ENCODE data around the gene MED26.
"Not testable (repeated sequence)": the region's sequence is repeated elsewhere in the genome, so short reads cannot be mapped to it uniquely, and the experiment has no call there.

Gene MED26

GRCh38 chr19:16670291-16670690, 42.3 kb upstream of the MED26 start:
- no peaks in the 10 kb centered on the region for H3K4me1 ChIP-seq (ENCODE audit: control extremely low read depth in 1 of 4, control insufficient read depth in 4 of 4, insufficient read depth in 4 of 4, low read length in 3 of 4)
- no peak overlapping the region for H3K27ac ChIP-seq (ENCODE audit: insufficient read depth in 1 of 2, low read depth in 1 of 2, low read length in 2 of 2, poor library complexity in 1 of 2, severe bottlenecking in 2 of 2)
- ChIA-PET CTCF (interaction anchor here (1.1 kb wide), 1 partner anchor 230 kb away, joined by 3 read pairs; no protein-coding TSS in a partner anchor), POLR2A (interaction anchor here (0.7 kb wide), 1 partner anchor 1132 kb away, joined by 4 read pairs; no protein-coding TSS in a partner anchor)
- WGBS (ENCODE audit: insufficient coverage) = 95% methylated on average over 10 of the region's 13 CpGs
- H3K36me3 ChIP-seq (ENCODE audit: control insufficient read depth in 4 of 4, insufficient read depth in 4 of 4, low read length in 3 of 4) = no peaks in the 10 kb centered on the region
- no peak for DNase-seq
- H3K4me3 ChIP-seq (ENCODE audit: control insufficient read depth in 1 of 7, extremely low read depth in 1 of 7, insufficient read depth in 4 of 7, low read depth in 2 of 7, low read length in 6 of 7) = no peak overlapping the region
- H3K27me3 ChIP-seq (replicated peaks in 2 of 5; ENCODE audit: control insufficient read depth in 4 of 5, insufficient read depth in 5 of 5, low read length in 4 of 5) = no peaks in the 10 kb centered on the region
- H3K9me3 ChIP-seq (ENCODE audit: control extremely low read depth in 1 of 5, control insufficient read depth in 4 of 5, insufficient read depth in 2 of 5, low read depth in 1 of 5, low read length in 4 of 5) = no peaks in the 10 kb centered on the region

GRCh38 chr19:16668702-16669101, 40.7 kb upstream of the MED26 start:
- H3K27ac ChIP-seq (ENCODE audit: insufficient read depth in 1 of 2, low read depth in 1 of 2, low read length in 2 of 2, poor library complexity in 1 of 2, severe bottlenecking in 2 of 2); CTCF ChIA-PET; DNase-seq; H3K4me3 ChIP-seq (ENCODE audit: control insufficient read depth in 1 of 7, extremely low read depth in 1 of 7, insufficient read depth in 4 of 7, low read depth in 2 of 7, low read length in 6 of 7); H3K9me3 ChIP-seq (ENCODE audit: control extremely low read depth in 1 of 5, control insufficient read depth in 4 of 5, insufficient read depth in 2 of 5, low read depth in 1 of 5, low read length in 4 of 5); H3K27me3 ChIP-seq (replicated peaks in 2 of 5; ENCODE audit: control insufficient read depth in 4 of 5, insufficient read depth in 5 of 5, low read length in 4 of 5); H3K4me1 ChIP-seq (ENCODE audit: control extremely low read depth in 1 of 4, control insufficient read depth in 4 of 4, insufficient read depth in 4 of 4, low read length in 3 of 4); H3K36me3 ChIP-seq (ENCODE audit: control insufficient read depth in 4 of 4, insufficient read depth in 4 of 4, low read length in 3 of 4): not testable (repeated sequence)
- POLR2A ChIA-PET = interaction anchor here (0.6 kb wide), 1 partner anchor 19 kb away, joined by 3 read pairs; no protein-coding TSS in a partner anchor
- WGBS (ENCODE audit: insufficient coverage) = no CpG with 5 or more reads among the region's 4 CpGs

- POLR2A ChIA-PET = interaction anchor here (0.6 kb wide), 1 partner anchor 18 kb away, joined by 3 read pairs; no protein-coding TSS in a partner anchor
- 100% methylated on average over 1 of the region's 5 CpGs for WGBS (ENCODE audit: insufficient coverage)
Measured at GRCh38 chr19:16668176-16668575, 40.2 kb upstream of the MED26 start.

GRCh38 chr19:16661480-16662034, 33.6 kb upstream of the MED26 start:
- Histone ChIP-seq H3K4me1 (ENCODE audit: control extremely low read depth in 1 of 4, control insufficient read depth in 4 of 4, insufficient read depth in 4 of 4, low read length in 3 of 4) (peaks cover 8 to 51% (median 30%) of the 10 kb centered on the region in 4 experiments), H3K9me3 (ENCODE audit: control extremely low read depth in 1 of 5, control insufficient read depth in 4 of 5, insufficient read depth in 2 of 5, low read depth in 1 of 5, low read length in 4 of 5) (no peaks in the 10 kb centered on the region), H3K27me3 (replicated peaks in 2 of 5; ENCODE audit: control insufficient read depth in 4 of 5, insufficient read depth in 5 of 5, low read length in 4 of 5) (peaks cover 0 to 10% (median 0%) of the 10 kb centered on the region in 5 experiments), H3K4me3 (ENCODE audit: control insufficient read depth in 1 of 7, extremely low read depth in 1 of 7, insufficient read depth in 4 of 7, low read depth in 2 of 7, low read length in 6 of 7) (peak overlapping the region in 6 of 7 experiments; percentile 32 to 97 (median 88)), H3K36me3 (ENCODE audit: control insufficient read depth in 4 of 4, insufficient read depth in 4 of 4, low read length in 3 of 4) (peaks cover 2 to 22% (median 16%) of the 10 kb centered on the region in 4 experiments), H3K27ac (ENCODE audit: insufficient read depth in 1 of 2, low read depth in 1 of 2, low read length in 2 of 2, poor library complexity in 1 of 2, severe bottlenecking in 2 of 2) (no peak overlapping the region)
- POLR2A ChIA-PET = no interaction called here
- WGBS (ENCODE audit: insufficient coverage) = under 1% methylated on average over 22 of the region's 31 CpGs
- CTCF ChIA-PET = interaction anchor here (1.0 kb wide), 1 partner anchor 12 kb away, joined by 3 read pairs; no protein-coding TSS in a partner anchor
- DNase-seq = peak in 2 of 3 donors; percentile 16 to 28

More at GRCh38 chr19:16668176-16668575, 40.2 kb upstream of the MED26 start:
- Histone ChIP-seq H3K27me3 (replicated peaks in 2 of 5; ENCODE audit: control insufficient read depth in 4 of 5, insufficient read depth in 5 of 5, low read length in 4 of 5) (no peaks in the 10 kb centered on the region), H3K36me3 (ENCODE audit: control insufficient read depth in 4 of 4, insufficient read depth in 4 of 4, low read length in 3 of 4) (no peaks in the 10 kb centered on the region), H3K27ac (ENCODE audit: insufficient read depth in 1 of 2, low read depth in 1 of 2, low read length in 2 of 2, poor library complexity in 1 of 2, severe bottlenecking in 2 of 2) (no peak overlapping the region), H3K4me3 (ENCODE audit: control insufficient read depth in 1 of 7, extremely low read depth in 1 of 7, insufficient read depth in 4 of 7, low read depth in 2 of 7, low read length in 6 of 7) (no peak overlapping the region), H3K4me1 (ENCODE audit: control extremely low read depth in 1 of 4, control insufficient read depth in 4 of 4, insufficient read depth in 4 of 4, low read length in 3 of 4) (peaks cover 0 to 12% (median 3%) of the 10 kb centered on the region in 4 experiments), H3K9me3 (ENCODE audit: control extremely low read depth in 1 of 5, control insufficient read depth in 4 of 5, insufficient read depth in 2 of 5, low read depth in 1 of 5, low read length in 4 of 5) (no peaks in the 10 kb centered on the region)
- CTCF ChIA-PET = no interaction called here
- no peak for DNase-seq

- Histone ChIP-seq H3K27ac (ENCODE audit: insufficient read depth in 1 of 2, low read depth in 1 of 2, low read length in 2 of 2, poor library complexity in 1 of 2, severe bottlenecking in 2 of 2) (peak within 1 kb of the TSS; percentile 69 to 88), H3K4me3 (ENCODE audit: control insufficient read depth in 1 of 7, extremely low read depth in 1 of 7, insufficient read depth in 4 of 7, low read depth in 2 of 7, low read length in 6 of 7) (peak within 1 kb of the TSS; percentile 83 to 98 (median 92)), H3K9me3 (ENCODE audit: control extremely low read depth in 1 of 5, control insufficient read depth in 4 of 5, insufficient read depth in 2 of 5, low read depth in 1 of 5, low read length in 4 of 5) (no peaks in the 10 kb centered on the region), H3K4me1 (ENCODE audit: control extremely low read depth in 1 of 4, control insufficient read depth in 4 of 4, insufficient read depth in 4 of 4, low read length in 3 of 4) (peaks cover 8 to 51% (median 30%) of the 10 kb centered on the region in 4 experiments), H3K36me3 (ENCODE audit: control insufficient read depth in 4 of 4, insufficient read depth in 4 of 4, low read length in 3 of 4) (peaks cover 2 to 27% (median 23%) of the 10 kb centered on the region in 4 experiments), H3K27me3 (replicated peaks in 2 of 5; ENCODE audit: control insufficient read depth in 4 of 5, insufficient read depth in 5 of 5, low read length in 4 of 5) (peaks cover 0 to 10% (median 0%) of the 10 kb centered on the region in 5 experiments)
- peak in 2 of 3 donors; percentile 9 to 22 for DNase-seq
- ChIA-PET POLR2A (interaction anchor here (1.0 kb wide), 1 partner anchor 23 kb away, joined by 4 read pairs; no protein-coding TSS in a partner anchor), CTCF (interaction anchor here (1.0 kb wide), 1 partner anchor 11 kb away, joined by 3 read pairs; no protein-coding TSS in a partner anchor)
- WGBS (ENCODE audit: insufficient coverage) = 0% methylated on average over 39 of the region's 76 CpGs
Measured at GRCh38 chr19:16660763-16661479, 32.9 kb upstream of the MED26 start, which contains the start of gene TMEM38A. Gene TMEM38A, plus strand, starts transcription at chr19:16661139. Its CDS starts 79 bp downstream, at chr19:16661218.

- peak within 1 kb of the TSS; percentile 69 to 88 for H3K27ac ChIP-seq (ENCODE audit: insufficient read depth in 1 of 2, low read depth in 1 of 2, low read length in 2 of 2, poor library complexity in 1 of 2, severe bottlenecking in 2 of 2)
- CTCF ChIA-PET = no interaction called here
- under 1% methylated on average over 60 of the region's 60 CpGs for WGBS (ENCODE audit: insufficient coverage)
Measured at GRCh38 chr19:16659832-16660708, 32.1 kb upstream of the MED26 start, which contains the start of gene SMIM7. Gene SMIM7, minus strand, starts transcription at chr19:16660144. Its CDS starts 34 bp downstream, at chr19:16660110.

More at GRCh38 chr19:16659832-16660708, 32.1 kb upstream of the MED26 start, which contains the start of gene SMIM7:
- Histone ChIP-seq H3K36me3 (ENCODE audit: control insufficient read depth in 4 of 4, insufficient read depth in 4 of 4, low read length in 3 of 4) (peaks cover 3 to 33% (median 29%) of the 10 kb centered on the region in 4 experiments), H3K27me3 (replicated peaks in 2 of 5; ENCODE audit: control insufficient read depth in 4 of 5, insufficient read depth in 5 of 5, low read length in 4 of 5) (peaks cover 0 to 10% (median 0%) of the 10 kb centered on the region in 5 experiments), H3K4me1 (ENCODE audit: control extremely low read depth in 1 of 4, control insufficient read depth in 4 of 4, insufficient read depth in 4 of 4, low read length in 3 of 4) (peaks cover 8 to 51% (median 30%) of the 10 kb centered on the region in 4 experiments), H3K4me3 (ENCODE audit: control insufficient read depth in 1 of 7, extremely low read depth in 1 of 7, insufficient read depth in 4 of 7, low read depth in 2 of 7, low read length in 6 of 7) (peak within 1 kb of the TSS; percentile 83 to 98 (median 92)), H3K9me3 (ENCODE audit: control extremely low read depth in 1 of 5, control insufficient read depth in 4 of 5, insufficient read depth in 2 of 5, low read depth in 1 of 5, low read length in 4 of 5) (no peaks in the 10 kb centered on the region)
- peak; percentile 99 to 100 (median 99) for DNase-seq
- POLR2A ChIA-PET = interaction anchor here (0.6 to 1.0 kb wide), 2 partner anchors 22 to 31 kb away, joined by 4 read pairs; no protein-coding TSS in a partner anchor
